HepG2 (cell line): Measurements from ENCODE around the gene CAPN15. TPM values are rescaled to one million over a fixed set of nuclear protein-coding genes. Genes with fewer than 3 reads are reported as not detected.

Experiments
- ARID4A ChIP-seq: sonication (generic); formaldehyde crosslinking; IDR thresholded peaks from 2 replicates; pipeline ENCODE4 v1.5.0; 2020; ENCODE audit warnings: mild to moderate bottlenecking, missing genetic modification reagents, borderline replicate concordance
- ELF4 ChIP-seq: sonication (generic); formaldehyde crosslinking; IDR thresholded peaks from 2 replicates; pipeline ENCODE4 v1.5.0; 2020; ENCODE audit warnings: missing genetic modification reagents, mild to moderate bottlenecking, moderate library complexity, borderline replicate concordance
- GLMP ChIP-seq: sonication (generic); formaldehyde crosslinking; IDR thresholded peaks from 2 replicates; pipeline ENCODE4 v1.9.0; 2021; ENCODE audit warnings: missing genetic modification reagents, mild to moderate bottlenecking, borderline replicate concordance
- HDAC1 ChIP-seq: sonication (generic); formaldehyde crosslinking; IDR thresholded peaks from 2 replicates; pipeline ENCODE4 v1.5.1; 2020; ENCODE audit warnings: mild to moderate bottlenecking, missing genetic modification reagents
- IRF9 ChIP-seq: sonication (generic); formaldehyde crosslinking; IDR thresholded peaks from 2 replicates; pipeline ENCODE4 v1.8.0; 2022; ENCODE audit warnings: missing genetic modification reagents, mild to moderate bottlenecking, borderline replicate concordance
- LBX2 ChIP-seq: sonication (generic); formaldehyde crosslinking; IDR thresholded peaks from 2 replicates; pipeline ENCODE4 v1.5.0; 2020; ENCODE audit warnings: missing genetic modification reagents, mild to moderate bottlenecking, borderline replicate concordance
- NR2F6 ChIP-seq, 2 experiments: IDR thresholded peaks; 2 replicates each; pipeline ENCODE4 v1.6.1; 2016; ENCODE audit warnings: antibody characterized with exemption in 1 of 2, mild to moderate bottlenecking in 1 of 2
- RORA ChIP-seq: sonication (generic); formaldehyde crosslinking; IDR thresholded peaks from 2 replicates; pipeline ENCODE4 v1.5.0; 2020; ENCODE audit warnings: mild to moderate bottlenecking, missing genetic modification reagents, moderate library complexity
- SP140L ChIP-seq: sonication (generic); formaldehyde crosslinking; IDR thresholded peaks from 2 replicates; pipeline ENCODE4 v1.4.0; 2020; ENCODE audit warnings: missing genetic modification reagents, borderline replicate concordance
- SPEN ChIP-seq: sonication (generic); formaldehyde crosslinking; IDR thresholded peaks from 2 replicates; pipeline ENCODE4 v1.5.1; 2020; ENCODE audit warnings: low read depth, mild to moderate bottlenecking, missing genetic modification reagents
- TBL1XR1 ChIP-seq: fragments of 150-350 bp; IDR thresholded peaks from 2 replicates; pipeline ENCODE4 v1.6.1; 2014; ENCODE audit warnings: borderline replicate concordance, low read length; ENCODE audit not compliant: partially characterized antibody
- THRA ChIP-seq: sonication (generic); formaldehyde crosslinking; IDR thresholded peaks from 2 replicates; pipeline ENCODE4 v1.4.0; 2020; ENCODE audit warnings: missing genetic modification reagents, borderline replicate concordance
- ZBTB38 ChIP-seq: sonication (generic); formaldehyde crosslinking; IDR thresholded peaks from 2 replicates; pipeline ENCODE4 v1.5.1; 2020; ENCODE audit warnings: mild to moderate bottlenecking, missing genetic modification reagents
- ZBTB8A ChIP-seq: sonication (generic); formaldehyde crosslinking; IDR thresholded peaks from 2 replicates; pipeline ENCODE4 v1.4.0; 2020; ENCODE audit warnings: mild to moderate bottlenecking, low read depth, missing genetic modification reagents, borderline replicate concordance
- ZNF180 ChIP-seq: sonication (generic); formaldehyde crosslinking; IDR thresholded peaks from 2 replicates; pipeline ENCODE4 v1.4.0; 2020; ENCODE audit warnings: low read depth, missing genetic modification reagents, borderline replicate concordance
- ZNF333 ChIP-seq: sonication (generic); formaldehyde crosslinking; IDR thresholded peaks from 2 replicates; pipeline ENCODE4 v1.4.0; 2020; ENCODE audit warnings: mild to moderate bottlenecking, missing genetic modification reagents, borderline replicate concordance
- ZNF362 ChIP-seq: sonication (generic); formaldehyde crosslinking; IDR thresholded peaks from 2 replicates; pipeline ENCODE4 v1.4.0; 2020; ENCODE audit warnings: missing genetic modification reagents, mild to moderate bottlenecking, borderline replicate concordance
- polyA plus RNA-seq, 8 experiments: library from polyadenylated mRNA; depleted of rRNA in 3 of 8; stranded (reverse) in 7 of 8; unstranded in 1 of 8; fragments of >200 nt; fragmentation: Illumina TruSeq in 4 of 8; extraction: Trizol in 4 of 8; gene quantifications; 2 replicates each; pipeline versions ENCODE4 v1.2.1 to v1.2.3, GENCODE V29; 2011 to 2016; ENCODE audit warnings: low read depth in 4 of 8, missing spikeins in 1 of 8, mixed read lengths in 1 of 8; ENCODE audit not compliant: insufficient read depth in 1 of 8
- total RNA-seq, 5 experiments: library from RNA; depleted of rRNA; stranded (reverse); fragments of >200 nt; fragmentation: Illumina TruSeq; extraction: Trizol; gene quantifications; 2 replicates each; pipeline ENCODE4 v1.2.3, GENCODE V29; 2016; ENCODE audit warnings: low read depth in 1 of 5

Gene CAPN15
- total and polyA plus RNA-seq, 2 of the 13 experiments (the other 11 are each of a cell fraction or from before 2014, with no cell fraction given): 14.9 to 24.5 TPM

GRCh38 chr16:566475-567372 lies 39.2 kb downstream of the CAPN15 start, which contains the start of gene NHLRC4 (continued):
- no peak for TF ChIP-seq ARID4A (CRISPR knock-in tag)
- TF ChIP-seq SPEN (CRISPR knock-in tag): no peak
- TF ChIP-seq IRF9 (CRISPR knock-in tag): no peak
- TF ChIP-seq TBL1XR1: no peak
- TF ChIP-seq ELF4 (CRISPR knock-in tag): no peak
- no peak for TF ChIP-seq GLMP
- TF ChIP-seq NR2F6 (IDR thresholded peaks at IDR 0.05): no peak
- TF ChIP-seq NR2F6 (CRISPR knock-in tag; IDR thresholded peaks at IDR 0.05): 0 out of 2 replicates have a peak, but pooled peaks have one; percentile 23
- TF ChIP-seq ZBTB8A (CRISPR knock-in tag): no peak
- 0 out of 2 replicates have a peak, but pooled peaks have one; percentile 46 for TF ChIP-seq ZNF333 (CRISPR knock-in tag)
- TF ChIP-seq THRA: peak; percentile 78; the same call in 1 of the 2 replicates
- 0 out of 2 replicates have a peak, but pooled peaks have one; percentile 9 for TF ChIP-seq HDAC1
- 0 out of 2 replicates have a peak, but pooled peaks have one; percentile 50 for TF ChIP-seq LBX2 (CRISPR knock-in tag)
- no peak for TF ChIP-seq ZNF180 (CRISPR knock-in tag)
- no peak for TF ChIP-seq SP140L (CRISPR knock-in tag)
- TF ChIP-seq RORA: no peak
- no peak for TF ChIP-seq ZNF362 (CRISPR knock-in tag)
- no peak for TF ChIP-seq ZBTB38
